ENCODE measurements around the gene CCRL2. TPM values are rescaled to one million over a fixed set of nuclear protein-coding genes. Genes with fewer than 3 reads are reported as not detected.
"Not testable (repeated sequence)": the region's sequence is repeated elsewhere in the genome, so short reads cannot be mapped to it uniquely, and the experiment has no call there.

The CCRL2 gene
- total RNA-seq, 6 experiments from 2014 or later: 0.12 to 0.21 TPM; not detected in 4

GRCh38 chr3:46401579-46401978, 5.5 kb upstream of the CCRL2 start:
- no peak overlapping the region for H3K27ac Mint-ChIP-seq
- no peaks in the 10 kb centered on the region for H3K36me3 Mint-ChIP-seq (ENCODE audit: low read depth)
- no peak overlapping the region for H3K4me3 Mint-ChIP-seq
- H3K9me3 Mint-ChIP-seq: peaks cover 4% of the 10 kb centered on the region; the same call in 1 of the 2 replicates
- no peak for TF ChIP-seq CTCF (IDR thresholded peaks at IDR 0.05)
- peaks cover 13% of the 10 kb centered on the region for H3K4me1 Mint-ChIP-seq (ENCODE audit: low read depth)
- no peak for DNase-seq
- H3K27me3 Mint-ChIP-seq (ENCODE audit: insufficient read depth): peaks cover 22% of the 10 kb centered on the region

- H3K9me3 Mint-ChIP-seq; H3K4me3 Mint-ChIP-seq; DNase-seq; H3K27ac Mint-ChIP-seq; H3K36me3 Mint-ChIP-seq (ENCODE audit: low read depth): not testable (repeated sequence)
- Mint-ChIP-seq H3K27me3 (ENCODE audit: insufficient read depth) (peaks cover 21% of the 10 kb centered on the region), H3K4me1 (ENCODE audit: low read depth) (peaks cover 27% of the 10 kb centered on the region)
These were observed 4.2 kb upstream of the CCRL2 start for GRCh38 chr3:46402902-46403301.

- no peak overlapping the region for H3K27ac Mint-ChIP-seq
- no peak for TF ChIP-seq CTCF (IDR thresholded peaks at IDR 0.05)
- DNase-seq: no peak
- H3K4me3 Mint-ChIP-seq: no peak overlapping the region; the same call in 1 of the 2 replicates
- peaks cover 4% of the 10 kb centered on the region; the same call in 1 of the 2 replicates for H3K9me3 Mint-ChIP-seq
- H3K27me3 Mint-ChIP-seq (ENCODE audit: insufficient read depth): peaks cover 26% of the 10 kb centered on the region
- H3K36me3 Mint-ChIP-seq (ENCODE audit: low read depth): no peaks in the 10 kb centered on the region
- peaks cover 39% of the 10 kb centered on the region for H3K4me1 Mint-ChIP-seq (ENCODE audit: low read depth)
These were observed 1.6 kb upstream of the CCRL2 start for GRCh38 chr3:46405301-46406019.

GRCh38 chr3:46406443-46406787, 644 bp upstream of the CCRL2 start:
- peaks cover 39% of the 10 kb centered on the region for H3K4me1 Mint-ChIP-seq (ENCODE audit: low read depth)
- TF ChIP-seq CTCF (IDR thresholded peaks at IDR 0.05): no peak
- H3K4me3 Mint-ChIP-seq: peak overlapping the region; percentile 6; the same call in 1 of the 2 replicates
- H3K36me3 Mint-ChIP-seq (ENCODE audit: low read depth): no peaks in the 10 kb centered on the region
- DNase-seq: no peak
- peaks cover 26% of the 10 kb centered on the region for H3K27me3 Mint-ChIP-seq (ENCODE audit: insufficient read depth)
- peaks cover 4% of the 10 kb centered on the region; the same call in 1 of the 2 replicates for H3K9me3 Mint-ChIP-seq
- H3K27ac Mint-ChIP-seq: no peak overlapping the region

- no peak for DNase-seq
- Mint-ChIP-seq H3K9me3 (peaks cover 1% of the 10 kb centered on the region; the same call in 1 of the 2 replicates), H3K4me3 (peak overlapping the region; percentile 69; the same call in 1 of the 2 replicates), H3K27me3 (ENCODE audit: insufficient read depth) (peaks cover 27% of the 10 kb centered on the region), H3K36me3 (ENCODE audit: low read depth) (no peaks in the 10 kb centered on the region), H3K4me1 (ENCODE audit: low read depth) (peaks cover 45% of the 10 kb centered on the region), H3K27ac (peak overlapping the region; percentile 55)
- TF ChIP-seq CTCF (IDR thresholded peaks at IDR 0.05): no peak
These were observed 911 bp downstream of the CCRL2 start for GRCh38 chr3:46407970-46408369.

- Mint-ChIP-seq H3K4me3 (no peak overlapping the region), H3K4me1 (ENCODE audit: low read depth) (peaks cover 45% of the 10 kb centered on the region), H3K36me3 (ENCODE audit: low read depth) (no peaks in the 10 kb centered on the region), H3K9me3 (no peaks in the 10 kb centered on the region), H3K27ac (no peak overlapping the region), H3K27me3 (ENCODE audit: insufficient read depth) (peaks cover 18% of the 10 kb centered on the region)
- no peak for DNase-seq
- TF ChIP-seq CTCF (IDR thresholded peaks at IDR 0.05): peak; percentile 20; the same call in 1 of the 2 replicates
These were observed 1.8 kb downstream of the CCRL2 start for GRCh38 chr3:46408853-46409252.
